NCI-H1417 (cell line): ENCODE results near the gene TCF12.

Experiments used
- DNase-seq, 3 experiments: peaks; one replicate each; lab custom pipeline; 2025; lab: John Stamatoyannopoulos, UW

TCF12 gene

GRCh38 chr15:57048930-57049549, 130.6 kb downstream of the TCF12 start:
- DNase-seq = no peak

DNA sequence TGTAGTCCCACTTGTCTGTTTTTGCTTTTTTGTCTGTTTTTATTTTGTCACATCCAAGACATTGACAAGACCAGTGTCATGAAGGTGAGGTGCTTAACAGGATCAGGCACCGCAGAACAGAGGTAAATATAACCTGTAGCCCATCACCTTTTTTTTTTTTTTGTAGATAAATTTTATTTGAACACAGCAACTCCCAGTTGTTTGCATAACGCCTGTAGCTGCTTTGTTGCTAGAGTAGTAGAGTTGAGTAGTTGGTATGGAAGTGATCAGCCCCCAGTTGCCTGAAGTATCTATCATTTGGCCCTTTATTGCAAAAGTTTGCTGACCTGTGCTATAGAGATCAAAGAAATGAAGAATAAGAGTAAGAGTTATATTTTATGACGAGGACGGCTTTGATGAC, 135.0 kb downstream of the TCF12 start:
- DNase-seq = peak in 1 of 3 experiments; percentile 50

DNA sequence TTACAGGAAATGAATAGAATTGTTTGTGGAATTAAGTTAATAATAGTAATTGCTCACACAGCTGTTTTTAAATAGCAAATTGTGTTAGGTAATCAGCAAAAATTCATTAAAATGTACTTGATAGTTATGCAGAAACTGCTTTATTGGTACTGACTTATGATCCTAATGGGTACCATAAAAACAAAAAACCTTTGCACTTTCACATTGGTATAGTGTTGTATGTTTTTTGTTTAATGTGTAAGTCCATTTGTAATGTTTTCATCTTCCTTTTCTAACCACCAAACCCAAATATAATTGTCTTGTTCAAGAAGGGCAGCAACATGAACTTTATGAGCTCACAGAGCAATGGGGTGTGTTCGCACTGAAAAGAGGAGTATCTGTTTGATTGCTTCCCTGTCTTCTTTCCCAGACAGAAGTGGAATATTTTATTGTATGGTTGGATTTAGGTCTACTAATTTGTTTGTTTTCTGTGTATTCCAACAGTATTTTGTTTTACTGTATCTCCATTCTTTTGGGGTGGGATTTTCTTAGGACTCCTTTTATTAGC, 135.8 kb downstream of the TCF12 start:
- peak in 2 of 3 experiments; percentile 32 to 86 for DNase-seq

- no peak for DNase-seq
Measured at GRCh38 chr15:57056357-57056756, 137.9 kb downstream of the TCF12 start.

DNA sequence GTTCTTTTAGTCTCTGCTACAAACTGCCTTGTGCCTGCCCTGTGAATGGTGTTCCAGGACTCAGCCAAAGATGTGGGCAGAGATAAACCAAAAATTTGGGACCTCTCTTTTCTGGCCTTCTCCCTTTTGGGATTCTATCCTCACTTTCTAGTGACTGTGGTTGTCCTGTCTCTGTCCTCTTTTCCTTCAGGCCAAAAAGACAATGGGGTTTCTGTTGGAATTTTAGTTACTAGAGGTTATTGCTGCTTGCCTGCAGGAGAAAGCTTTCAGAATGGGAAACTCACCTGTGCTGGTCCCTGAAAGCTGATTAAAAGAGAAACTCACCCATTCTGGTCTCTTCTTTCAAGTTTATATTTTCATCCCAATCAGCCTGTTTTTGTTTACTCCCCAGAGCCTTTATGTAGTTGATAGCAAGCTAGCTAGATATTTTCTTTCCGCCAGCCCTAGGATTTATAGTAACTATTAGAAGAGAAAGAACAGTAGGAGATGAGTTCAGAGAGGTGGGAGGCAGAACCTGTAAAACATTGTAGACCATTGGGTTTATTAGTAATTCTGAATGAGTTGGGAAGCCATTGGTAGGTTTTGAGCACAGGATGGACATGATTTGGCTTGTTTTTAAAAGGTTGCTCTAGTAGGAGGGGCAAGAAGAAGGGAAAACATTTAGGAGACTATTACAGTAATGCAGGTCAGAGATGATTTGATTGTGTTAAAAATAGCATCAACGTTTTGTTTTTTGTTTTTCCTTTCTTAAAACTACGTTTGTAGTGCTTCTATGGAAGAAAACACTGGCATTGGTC, 138.9 kb downstream of the TCF12 start:
- DNase-seq = no peak

GRCh38 chr15:57059026-57059660, 140.7 kb downstream of the TCF12 start:
- DNase-seq = no peak

GRCh38 chr15:57060799-57061198, 142.4 kb downstream of the TCF12 start:
- DNase-seq = no peak

DNA sequence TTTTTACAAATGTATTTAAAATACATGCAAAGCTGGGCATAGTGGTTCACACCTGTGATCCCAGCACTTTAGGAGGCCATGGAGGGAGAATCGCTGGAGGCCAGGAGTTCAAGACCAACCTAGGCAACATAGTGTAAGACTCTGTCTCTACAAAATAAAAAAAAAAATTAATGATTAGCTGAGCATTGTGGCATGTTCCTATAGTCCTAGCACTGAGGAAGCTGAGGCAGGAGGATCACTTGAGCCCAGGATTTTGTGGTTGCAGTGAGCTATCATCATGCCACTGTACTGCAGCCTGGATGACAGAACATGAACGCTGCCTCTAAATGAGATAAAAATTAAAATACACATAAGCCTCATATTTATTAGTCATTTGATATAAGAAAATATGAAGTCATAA, 142.8 kb downstream of the TCF12 start:
- no peak for DNase-seq

GRCh38 chr15:57061696-57062095, 143.3 kb downstream of the TCF12 start:
- DNase-seq = no peak

- no peak for DNase-seq
Measured at GRCh38 chr15:57064033-57064432, 145.6 kb downstream of the TCF12 start.

- no peak for DNase-seq
Measured at GRCh38 chr15:57069423-57069822, 151.0 kb downstream of the TCF12 start.

DNA sequence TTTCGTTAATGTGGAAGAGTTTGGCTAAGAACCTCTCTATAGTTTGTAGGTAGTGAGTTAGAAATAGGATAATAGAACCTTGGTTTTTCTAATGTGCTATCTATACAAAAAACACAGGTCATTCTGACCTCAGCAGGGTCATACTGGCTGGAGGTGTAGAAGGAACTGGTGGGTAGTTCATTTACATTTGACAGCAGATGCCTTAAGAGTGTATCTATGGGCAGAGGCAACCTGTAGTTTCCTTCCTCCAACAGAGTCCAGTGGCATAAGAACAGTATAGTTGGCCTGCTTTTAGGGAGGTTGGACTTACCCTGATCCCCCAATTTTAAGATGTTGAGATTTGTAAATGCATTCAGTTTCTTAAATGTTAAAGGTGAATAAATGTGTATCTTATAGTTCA, 152.2 kb downstream of the TCF12 start:
- no peak for DNase-seq

DNA sequence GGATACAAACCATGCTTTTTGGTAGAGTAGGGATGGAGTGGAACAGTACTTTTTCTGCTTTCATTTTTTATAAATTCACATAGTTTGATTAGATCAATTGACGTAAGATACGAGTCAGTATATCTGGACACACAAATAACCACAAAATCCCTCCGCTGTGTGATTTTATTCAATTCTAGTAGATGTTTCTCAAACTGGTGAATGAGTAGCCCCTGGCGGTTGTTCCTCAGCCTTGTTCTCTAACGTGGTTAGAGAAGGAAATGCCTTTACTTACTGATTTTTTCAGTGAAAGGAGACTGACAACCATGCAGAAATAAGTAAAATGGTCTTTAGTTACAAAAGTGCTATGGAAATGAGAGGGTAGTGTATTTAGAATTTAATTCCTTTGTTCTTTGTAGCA, 161.0 kb downstream of the TCF12 start:
- no peak for DNase-seq

DNA sequence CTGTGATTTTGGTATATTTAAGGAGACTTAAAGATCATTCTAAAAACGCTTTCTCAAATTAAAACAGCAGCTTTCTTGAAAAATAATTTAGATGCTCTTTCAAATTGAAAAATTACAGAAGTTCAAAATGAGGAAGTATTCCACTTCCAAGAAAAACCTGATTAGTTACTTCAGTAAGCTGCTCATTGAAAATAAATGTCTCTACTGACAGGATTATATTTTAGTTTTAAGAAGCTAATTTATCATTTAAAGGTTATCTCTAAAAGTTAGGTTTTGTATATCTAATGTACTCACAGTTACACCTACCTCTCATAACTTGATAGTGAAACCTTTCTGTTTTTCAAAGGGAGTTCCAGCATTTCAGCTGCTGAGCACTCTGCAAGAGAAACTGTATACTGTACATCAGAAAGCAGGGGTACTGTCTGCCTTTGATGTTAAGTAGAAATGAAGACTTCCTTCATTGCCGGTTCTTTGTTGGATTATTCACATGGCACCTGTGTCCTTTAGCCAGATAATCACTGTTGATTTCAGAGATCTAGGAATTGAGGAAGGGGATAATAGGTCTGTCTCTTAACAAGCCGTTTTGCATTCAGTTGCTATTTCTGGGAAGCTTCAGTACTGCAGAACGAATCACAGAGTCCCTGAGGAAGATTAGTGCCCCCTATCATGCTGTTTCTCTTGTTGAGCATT, 161.6 kb downstream of the TCF12 start:
- DNase-seq = no peak

- no peak for DNase-seq
Measured at GRCh38 chr15:57082054-57082728, 163.7 kb downstream of the TCF12 start.

DNA sequence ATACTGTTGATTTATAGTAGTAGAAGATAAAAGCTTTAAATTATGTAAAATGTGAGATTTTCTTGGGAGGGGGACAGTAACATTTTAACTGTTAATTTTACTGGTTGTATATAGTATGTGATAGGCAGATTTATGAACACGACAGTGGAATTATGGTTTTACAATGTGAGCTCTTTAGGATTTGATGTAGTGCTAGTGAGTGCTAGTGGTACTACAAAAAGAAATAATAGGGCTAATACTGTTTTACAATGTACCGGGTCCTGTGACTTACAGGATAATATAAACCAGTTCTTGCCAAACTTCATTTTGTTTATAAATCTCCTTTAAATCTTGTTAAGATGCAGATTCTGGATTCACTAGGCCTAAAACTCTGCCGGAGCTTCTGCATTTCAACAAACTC, 165.7 kb downstream of the TCF12 start:
- no peak for DNase-seq

- peak in 1 of 3 experiments; percentile 26 for DNase-seq
Measured at GRCh38 chr15:57085267-57085666, 166.8 kb downstream of the TCF12 start.

DNA sequence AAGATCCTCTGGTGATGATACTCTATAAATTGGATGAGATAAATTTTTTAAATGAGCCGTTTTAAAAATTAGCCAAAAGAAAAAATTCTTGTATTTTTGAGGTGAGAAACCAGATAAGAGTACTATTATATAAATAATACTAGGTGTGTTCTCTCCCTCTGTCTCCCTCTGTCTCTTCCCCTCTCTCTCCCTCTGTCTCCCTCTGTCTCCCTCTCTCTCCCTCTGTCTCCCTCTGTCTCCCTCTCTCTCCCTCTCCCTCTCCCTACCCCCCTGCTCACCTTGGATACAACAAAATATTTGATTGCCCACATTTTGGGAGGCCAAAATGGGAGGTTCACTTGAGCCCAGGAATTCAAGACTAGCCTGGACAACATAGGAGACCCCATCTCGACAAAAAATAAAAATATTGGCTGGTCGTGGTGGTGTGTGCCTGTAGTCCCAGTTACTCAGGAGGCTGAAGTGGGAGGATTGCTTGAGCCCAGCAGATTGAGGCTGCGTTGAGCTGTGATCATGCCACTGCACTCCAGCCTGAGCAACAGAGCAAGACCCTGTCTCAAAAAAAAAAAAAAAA, 168.5 kb downstream of the TCF12 start:
- no peak for DNase-seq

DNA sequence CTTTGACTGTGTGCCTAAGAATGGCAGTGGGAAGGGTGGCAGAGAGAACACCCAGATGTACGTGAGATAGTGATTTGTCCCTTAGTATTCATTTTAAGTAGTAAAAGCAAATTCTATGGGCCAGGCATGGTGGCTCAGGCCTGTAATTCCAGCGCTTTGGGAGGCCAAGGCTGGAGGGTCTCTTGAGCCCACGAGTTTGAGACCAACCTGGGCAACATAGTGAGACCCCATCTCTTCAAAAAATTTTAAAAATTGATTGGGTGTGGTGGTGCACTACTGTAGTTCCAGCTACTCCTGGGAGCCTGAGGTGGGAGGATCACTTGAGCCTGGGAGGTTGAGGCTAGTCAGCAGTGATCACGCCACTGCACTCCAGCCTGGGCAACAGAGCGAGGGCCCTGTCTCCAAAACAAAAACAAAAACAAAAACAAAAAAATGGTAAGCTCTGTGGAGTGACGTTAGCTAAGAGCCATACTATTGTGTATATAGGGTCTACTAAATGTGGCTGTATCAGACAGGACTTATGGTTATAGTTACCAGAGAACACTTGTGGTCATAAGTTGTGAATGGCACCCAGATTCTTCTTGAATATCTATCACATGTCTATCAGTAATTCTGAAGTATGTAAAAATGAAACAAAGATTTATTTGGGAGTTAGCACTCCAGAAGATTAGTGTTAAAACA, 171.5 kb downstream of the TCF12 start:
- DNase-seq = no peak

- peak; percentile 66 to 95 (median 71) for DNase-seq
Measured at GRCh38 chr15:57090496-57090859, 172.0 kb downstream of the TCF12 start.

GRCh38 chr15:57091636-57092035, 173.2 kb downstream of the TCF12 start:
- peak in 2 of 3 experiments; percentile 7 to 60 for DNase-seq
